Endodermal cell (in vitro differentiated cells): Measurements from ENCODE around the gene SLC36A3. TPM values are rescaled to one million over a fixed set of nuclear protein-coding genes. Genes with fewer than 3 reads are reported as not detected.
A peak's percentile ranks its signal among the peaks of the same experiment; 100 is the strongest.

Source experiments
- DNase-seq: peaks from one replicate; pipeline ENCODE4 v3.0.0-alpha.2; 2017
- H3K27ac ChIP-seq: 2 replicates; pipeline ENCODE4 v1.5.1; 2013; ENCODE audit warnings: mild to moderate bottlenecking, low read depth, low read length, moderate library complexity
- H3K27me3 ChIP-seq: 2 replicates; pipeline ENCODE4 v1.6.1; 2013; ENCODE audit warnings: mild to moderate bottlenecking, low read length, moderate library complexity; ENCODE audit not compliant: insufficient read depth, control insufficient read depth, poor library complexity, severe bottlenecking
- H3K36me3 ChIP-seq: 2 replicates; pipeline ENCODE4 v1.7.0; 2013; ENCODE audit warnings: mild to moderate bottlenecking, low read length, moderate library complexity; ENCODE audit not compliant: control insufficient read depth, insufficient read depth
- H3K4me1 ChIP-seq: one replicate; pipeline ENCODE4 v1.7.0; 2013; ENCODE audit warnings: low read length; ENCODE audit not compliant: control insufficient read depth, insufficient read depth
- H3K4me3 ChIP-seq: 2 replicates; pipeline ENCODE4 v1.5.1; 2013; ENCODE audit warnings: mild to moderate bottlenecking, low read length, moderate library complexity
- H3K9ac ChIP-seq: 2 replicates; pipeline ENCODE4 v1.6.1; 2013; ENCODE audit warnings: mild to moderate bottlenecking, low read length, moderate library complexity; ENCODE audit not compliant: poor library complexity, severe bottlenecking; ENCODE audit errors: extremely low read depth
- H3K9me3 ChIP-seq: 2 replicates; pipeline ENCODE4 v1.6.1; 2013; ENCODE audit warnings: mild to moderate bottlenecking, low read length, moderate library complexity; ENCODE audit not compliant: control insufficient read depth
- H3K27ac Mint-ChIP-seq: 2 replicates; pipeline ENCODE4 v1.8.0; 2020; ENCODE audit warnings: mixed read lengths
- H3K27me3 Mint-ChIP-seq: 2 replicates; pipeline ENCODE4 v1.8.0; 2021; ENCODE audit warnings: mild to moderate bottlenecking, mixed read lengths; ENCODE audit not compliant: insufficient read depth
- H3K36me3 Mint-ChIP-seq: 2 replicates; pipeline ENCODE4 v1.8.0; 2020; ENCODE audit warnings: low read depth, mixed read lengths
- H3K4me1 Mint-ChIP-seq: 2 replicates; pipeline ENCODE4 v1.8.0; 2020; ENCODE audit warnings: mixed read lengths
- H3K4me3 Mint-ChIP-seq: 2 replicates; pipeline ENCODE4 v1.8.0; 2020; ENCODE audit warnings: mild to moderate bottlenecking, moderate library complexity, mixed read lengths
- H3K9me3 Mint-ChIP-seq: 2 replicates; pipeline ENCODE4 v1.8.0; 2020; ENCODE audit warnings: mild to moderate bottlenecking, mixed read lengths
- WGBS, 2 experiments: methylation state at CpG; one replicate each; pipeline versions ENCODE4 v1.1.5 to v1.1.7; 2013; ENCODE audit warnings: missing lambda C conversion rate in 2 of 2, mixed read lengths in 1 of 2; ENCODE audit not compliant: insufficient coverage in 1 of 2, insufficient read length in 1 of 2; 5-methylcytosine and 5-hydroxymethylcytosine counted together
- total RNA-seq, 2 donors: library from RNA; stranded (reverse); fragmentation: NEBNext Ultra II Directional in 1 of 2; extraction: Animal tissue kit (Norgen Biotek cat#: 25700) in 1 of 2; gene quantifications; 2 replicates in 1 of 2; 3 replicates in 1 of 2; pipeline ENCODE4 v1.2.1, GENCODE V29; 2021
- TF ChIP-seq, protein P1 (sequence below): fragments of 200-600 bp; sonication (generic); conservative IDR thresholded peaks from 2 replicates; pipeline ENCODE4 v1.5.0; 2021; ENCODE audit warnings: antibody characterized with exemption, mild to moderate bottlenecking

Gene SLC36A3
- total RNA-seq, 2 donors from 2014 or later, result not detected

DNA sequence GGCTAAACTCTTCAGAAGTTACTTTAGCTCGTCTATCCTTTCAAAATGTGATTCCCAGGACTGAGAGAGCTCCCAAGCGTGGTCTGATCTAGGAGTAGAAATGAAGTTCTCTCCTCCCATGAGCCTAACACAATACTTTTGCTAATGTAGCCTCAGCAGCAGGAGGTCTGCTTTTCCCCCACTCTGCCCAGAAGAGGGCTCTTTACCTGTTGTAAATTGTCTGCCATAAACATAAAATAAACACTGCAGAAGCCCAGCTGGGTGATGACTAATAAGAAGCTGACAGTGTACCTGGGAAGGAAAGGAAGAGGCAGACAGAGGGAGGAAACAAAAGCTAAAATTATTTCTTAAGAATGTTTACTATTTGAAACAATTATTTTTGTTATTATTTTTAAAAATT, 15.4 kb downstream of the SLC36A3 start:
- no peak overlapping the region for H3K9ac ChIP-seq
- no peaks in the 10 kb centered on the region for H3K27me3 ChIP-seq
- peaks cover 1% of the 10 kb centered on the region for H3K36me3 Mint-ChIP-seq
- peaks cover 7% of the 10 kb centered on the region for H3K4me1 Mint-ChIP-seq
- WGBS, 2 experiments, result 40 to 42% methylated on average over 2 of the region's 2 CpGs
- TF ChIP-seq, protein P1, sequence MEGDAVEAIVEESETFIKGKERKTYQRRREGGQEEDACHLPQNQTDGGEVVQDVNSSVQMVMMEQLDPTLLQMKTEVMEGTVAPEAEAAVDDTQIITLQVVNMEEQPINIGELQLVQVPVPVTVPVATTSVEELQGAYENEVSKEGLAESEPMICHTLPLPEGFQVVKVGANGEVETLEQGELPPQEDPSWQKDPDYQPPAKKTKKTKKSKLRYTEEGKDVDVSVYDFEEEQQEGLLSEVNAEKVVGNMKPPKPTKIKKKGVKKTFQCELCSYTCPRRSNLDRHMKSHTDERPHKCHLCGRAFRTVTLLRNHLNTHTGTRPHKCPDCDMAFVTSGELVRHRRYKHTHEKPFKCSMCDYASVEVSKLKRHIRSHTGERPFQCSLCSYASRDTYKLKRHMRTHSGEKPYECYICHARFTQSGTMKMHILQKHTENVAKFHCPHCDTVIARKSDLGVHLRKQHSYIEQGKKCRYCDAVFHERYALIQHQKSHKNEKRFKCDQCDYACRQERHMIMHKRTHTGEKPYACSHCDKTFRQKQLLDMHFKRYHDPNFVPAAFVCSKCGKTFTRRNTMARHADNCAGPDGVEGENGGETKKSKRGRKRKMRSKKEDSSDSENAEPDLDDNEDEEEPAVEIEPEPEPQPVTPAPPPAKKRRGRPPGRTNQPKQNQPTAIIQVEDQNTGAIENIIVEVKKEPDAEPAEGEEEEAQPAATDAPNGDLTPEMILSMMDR, result peak; percentile 55
- H3K9me3 Mint-ChIP-seq, result peaks cover 2% of the 10 kb centered on the region
- H3K27me3 Mint-ChIP-seq, result peaks cover under 1% of the 10 kb centered on the region
- no peaks in the 10 kb centered on the region for H3K9me3 ChIP-seq
- no peaks in the 10 kb centered on the region for H3K4me1 ChIP-seq
- no peak overlapping the region for H3K27ac ChIP-seq
- DNase-seq, result peak; percentile 67
- no peak overlapping the region for H3K27ac Mint-ChIP-seq
- no peak overlapping the region for H3K4me3 ChIP-seq
- no peaks in the 10 kb centered on the region for H3K36me3 ChIP-seq
- no peak overlapping the region for H3K4me3 Mint-ChIP-seq

DNA sequence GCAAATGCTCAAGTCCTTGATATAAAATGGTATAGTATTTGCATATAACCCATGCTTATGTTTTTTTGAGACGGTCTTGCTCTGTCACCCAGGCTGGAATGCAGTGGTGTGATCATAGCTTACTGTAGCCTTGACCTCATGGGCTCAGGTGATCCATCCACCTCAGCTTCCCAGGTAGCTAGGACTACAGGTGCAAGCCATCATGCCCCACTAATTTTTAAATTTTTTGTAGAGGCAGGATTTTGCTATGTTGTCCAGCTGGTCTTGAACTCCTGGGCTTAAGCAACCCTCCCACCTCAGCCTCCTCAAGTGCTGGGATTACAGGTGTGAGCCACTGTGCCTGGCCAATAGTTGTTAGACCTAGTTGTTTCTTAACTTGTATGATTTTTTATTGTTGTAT, 17.3 kb downstream of the SLC36A3 start:
- Histone ChIP-seq H3K36me3 (no peaks in the 10 kb centered on the region), H3K9ac (no peak overlapping the region), H3K4me1 (no peaks in the 10 kb centered on the region), H3K4me3 (no peak overlapping the region), H3K27ac (no peak overlapping the region), H3K27me3 (no peaks in the 10 kb centered on the region), H3K9me3 (no peaks in the 10 kb centered on the region)
- TF ChIP-seq, protein P1, result no peak
- H3K4me3 Mint-ChIP-seq, result no peak overlapping the region
- 90 to 97% methylated on average over 1 of the region's 1 CpG for WGBS, 2 experiments
- no peak overlapping the region for H3K27ac Mint-ChIP-seq
- no peak for DNase-seq
- H3K36me3 Mint-ChIP-seq, result peaks cover 1% of the 10 kb centered on the region
- peaks cover 2% of the 10 kb centered on the region for H3K9me3 Mint-ChIP-seq
- peaks cover 2% of the 10 kb centered on the region for H3K27me3 Mint-ChIP-seq
- peaks cover 7% of the 10 kb centered on the region for H3K4me1 Mint-ChIP-seq

DNA sequence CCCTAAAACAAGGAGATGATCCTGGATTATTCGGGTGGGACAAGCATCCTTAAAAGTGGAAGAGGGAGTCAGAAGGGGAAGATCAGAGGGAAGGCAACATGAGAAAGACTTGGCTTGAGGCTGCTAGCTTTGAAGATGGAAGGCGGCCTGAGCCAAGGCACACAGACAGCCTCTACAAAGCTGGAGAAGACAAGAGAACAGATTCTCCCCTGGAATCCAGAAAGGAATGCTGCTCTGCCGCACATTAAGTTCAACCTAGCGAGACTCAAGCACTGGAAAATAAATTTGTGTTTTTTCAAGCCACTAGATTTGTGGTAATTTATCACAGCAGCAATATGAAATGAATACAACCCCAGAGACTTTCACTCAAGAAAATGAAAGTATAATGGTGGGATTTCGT, 17.9 kb downstream of the SLC36A3 start:
- Histone ChIP-seq H3K36me3 (no peaks in the 10 kb centered on the region), H3K4me3 (no peak overlapping the region), H3K27ac (no peak overlapping the region), H3K9ac (no peak overlapping the region), H3K27me3 (no peaks in the 10 kb centered on the region), H3K4me1 (no peaks in the 10 kb centered on the region), H3K9me3 (no peaks in the 10 kb centered on the region)
- TF ChIP-seq, protein P1, result no peak
- Mint-ChIP-seq H3K9me3 (peaks cover 2% of the 10 kb centered on the region), H3K4me3 (no peak overlapping the region), H3K27me3 (peaks cover 2% of the 10 kb centered on the region), H3K4me1 (peaks cover 7% of the 10 kb centered on the region), H3K36me3 (peaks cover 1% of the 10 kb centered on the region), H3K27ac (no peak overlapping the region)
- DNase-seq, result no peak
- WGBS, 2 experiments, result 93 to 95% methylated on average over 2 to 5 of the region's 5 CpGs
